Choroid plexus epithelial cell (primary cell): Measurements from ENCODE around the gene PIAS1.
A peak's percentile ranks its signal among the peaks of the same experiment; 100 is the strongest.
"Not testable (repeated sequence)": the region's sequence is repeated elsewhere in the genome, so short reads cannot be mapped to it uniquely, and the experiment has no call there.

Source experiments
- DNase-seq: peaks from one replicate; pipeline ENCODE4 v3.0.0-alpha.2; 2010; ENCODE audit warnings: low read depth
- H3K4me3 ChIP-seq: 2 replicates; pipeline ENCODE4 v1.5.1; 2011; ENCODE audit warnings: low read depth, mild to moderate bottlenecking, control low read depth, low read length, moderate library complexity
- TF ChIP-seq, protein P1 (sequence below): conservative IDR thresholded peaks from 2 replicates; pipeline ENCODE4 v1.5.1; 2011; ENCODE audit warnings: low read depth, mild to moderate bottlenecking, control low read depth, inconsistent platforms, low read length, moderate library complexity

Gene PIAS1

DNA sequence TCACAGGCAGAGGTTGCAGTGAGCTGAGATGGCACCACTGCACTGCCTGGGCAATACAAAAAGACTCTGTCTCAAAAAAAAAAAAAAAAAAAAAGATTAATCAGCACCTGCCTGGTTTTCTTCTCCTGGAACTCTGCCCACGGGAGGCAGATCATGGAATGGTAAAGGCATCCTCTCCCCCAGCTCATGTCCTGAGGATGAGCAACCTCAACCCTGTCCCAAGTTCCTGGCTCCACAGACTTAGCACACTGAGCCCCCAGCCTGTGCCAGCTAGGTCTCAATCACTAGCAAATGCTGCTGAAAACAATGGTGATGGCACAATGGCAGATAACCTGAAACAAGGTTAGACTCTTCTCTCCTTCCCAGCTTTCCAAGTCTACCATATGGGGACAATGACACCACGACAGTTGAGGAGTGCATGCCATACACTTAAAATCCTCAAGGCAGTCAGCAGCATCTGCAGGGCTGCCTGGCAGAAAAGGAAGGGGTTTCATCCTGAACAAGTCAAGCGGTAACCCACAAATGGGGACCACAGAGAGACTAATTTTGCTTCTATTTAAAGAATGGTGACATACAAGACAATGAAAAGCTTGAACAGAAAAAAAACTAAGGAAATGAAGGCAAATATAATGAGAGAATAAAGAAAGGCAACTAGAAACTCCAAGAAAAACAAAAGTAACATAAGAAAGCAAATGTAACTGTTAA, 170.6 kb downstream of the PIAS1 start:
- H3K4me3 ChIP-seq: no peak overlapping the region
- DNase-seq: no peak
- TF ChIP-seq, protein P1, sequence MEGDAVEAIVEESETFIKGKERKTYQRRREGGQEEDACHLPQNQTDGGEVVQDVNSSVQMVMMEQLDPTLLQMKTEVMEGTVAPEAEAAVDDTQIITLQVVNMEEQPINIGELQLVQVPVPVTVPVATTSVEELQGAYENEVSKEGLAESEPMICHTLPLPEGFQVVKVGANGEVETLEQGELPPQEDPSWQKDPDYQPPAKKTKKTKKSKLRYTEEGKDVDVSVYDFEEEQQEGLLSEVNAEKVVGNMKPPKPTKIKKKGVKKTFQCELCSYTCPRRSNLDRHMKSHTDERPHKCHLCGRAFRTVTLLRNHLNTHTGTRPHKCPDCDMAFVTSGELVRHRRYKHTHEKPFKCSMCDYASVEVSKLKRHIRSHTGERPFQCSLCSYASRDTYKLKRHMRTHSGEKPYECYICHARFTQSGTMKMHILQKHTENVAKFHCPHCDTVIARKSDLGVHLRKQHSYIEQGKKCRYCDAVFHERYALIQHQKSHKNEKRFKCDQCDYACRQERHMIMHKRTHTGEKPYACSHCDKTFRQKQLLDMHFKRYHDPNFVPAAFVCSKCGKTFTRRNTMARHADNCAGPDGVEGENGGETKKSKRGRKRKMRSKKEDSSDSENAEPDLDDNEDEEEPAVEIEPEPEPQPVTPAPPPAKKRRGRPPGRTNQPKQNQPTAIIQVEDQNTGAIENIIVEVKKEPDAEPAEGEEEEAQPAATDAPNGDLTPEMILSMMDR: no peak

DNA sequence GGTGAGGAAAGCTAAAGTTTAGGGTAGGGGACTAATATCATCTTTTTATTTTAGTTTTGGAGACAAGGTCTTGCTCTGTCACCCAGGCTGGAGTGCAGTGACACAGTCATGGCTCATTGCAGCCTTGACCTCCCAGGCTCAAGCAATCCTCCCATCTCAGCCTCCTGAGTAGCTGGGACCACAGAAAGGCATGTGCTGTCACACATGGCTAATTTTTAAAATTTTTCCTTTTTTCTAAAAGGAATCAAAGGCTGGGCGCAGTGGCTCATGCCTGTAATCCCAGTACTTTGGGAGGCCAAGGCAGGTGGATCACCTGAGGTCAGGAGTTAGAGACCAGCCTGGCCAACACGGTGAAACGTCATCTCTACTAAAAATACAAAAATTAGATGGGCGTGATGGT, 171.3 kb downstream of the PIAS1 start:
- not testable (repeated sequence) for H3K4me3 ChIP-seq, DNase-seq

DNA sequence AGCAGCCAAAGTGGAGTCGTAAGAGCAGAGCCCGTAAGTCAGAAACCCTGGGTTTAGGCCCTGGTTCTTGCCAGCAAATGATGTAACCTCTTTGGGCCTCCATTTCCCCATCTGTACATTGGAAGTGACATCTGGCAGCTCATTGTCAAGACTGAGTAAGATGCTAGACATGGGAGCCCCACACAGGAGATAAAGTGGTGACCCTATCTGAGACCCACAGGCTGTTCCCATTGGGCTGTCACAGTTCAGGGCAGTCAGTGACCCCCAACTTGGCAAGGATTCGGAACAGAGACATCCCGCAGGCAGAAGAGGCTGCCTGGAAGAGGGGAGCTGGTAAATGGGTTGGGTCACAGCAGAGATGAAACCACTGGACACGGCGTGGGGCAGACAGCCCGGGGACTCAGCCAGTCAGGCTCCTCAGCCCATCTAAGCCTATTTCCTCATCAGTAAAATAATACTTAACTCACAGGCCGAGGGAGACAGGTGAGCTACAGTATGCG, 173.6 kb downstream of the PIAS1 start:
- TF ChIP-seq, protein P1: no peak
- no peak for DNase-seq
- H3K4me3 ChIP-seq: no peak overlapping the region

DNA sequence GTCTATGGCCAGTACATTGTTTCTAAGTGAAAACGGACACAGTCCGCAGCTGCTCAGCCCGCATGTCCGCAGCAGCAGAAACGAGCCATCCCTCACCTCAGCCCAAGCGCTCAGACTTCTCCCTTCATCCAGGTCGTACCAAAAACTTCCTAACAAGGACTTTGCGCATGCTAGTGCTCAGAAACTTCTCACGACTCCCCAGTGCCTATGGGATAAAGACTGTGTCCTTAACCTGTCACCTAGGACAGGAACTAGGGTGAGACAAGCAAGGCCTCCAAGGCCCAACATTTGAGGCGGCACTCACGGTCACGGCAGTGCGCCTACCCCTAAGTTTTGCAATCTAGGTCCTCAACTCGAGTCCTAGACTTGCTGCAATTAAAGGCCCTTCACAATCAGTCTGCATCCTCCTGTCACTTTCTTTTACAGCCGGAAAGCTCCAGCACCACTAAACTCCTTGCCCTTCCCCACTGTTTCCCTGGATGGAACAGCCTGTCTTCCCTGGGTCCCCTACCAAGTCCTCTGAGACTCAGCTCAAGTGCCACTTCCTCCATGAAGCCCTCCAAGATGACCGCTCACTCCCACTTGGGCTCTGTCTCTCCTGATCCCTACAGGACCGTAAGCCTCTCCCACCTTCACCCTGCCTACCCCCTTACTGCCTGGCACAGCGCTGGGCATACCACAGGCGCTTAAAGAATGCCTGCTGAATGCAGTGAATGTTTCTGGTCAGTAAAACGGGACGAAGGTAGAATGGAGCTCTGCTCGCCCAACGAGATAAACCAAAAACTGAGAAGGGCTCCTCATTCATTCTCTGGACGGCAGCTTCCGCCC, 174.2 kb downstream of the PIAS1 start:
- peak; percentile 12 for DNase-seq
- peak overlapping the region; percentile 77 for H3K4me3 ChIP-seq
- TF ChIP-seq, protein P1: no peak

DNA sequence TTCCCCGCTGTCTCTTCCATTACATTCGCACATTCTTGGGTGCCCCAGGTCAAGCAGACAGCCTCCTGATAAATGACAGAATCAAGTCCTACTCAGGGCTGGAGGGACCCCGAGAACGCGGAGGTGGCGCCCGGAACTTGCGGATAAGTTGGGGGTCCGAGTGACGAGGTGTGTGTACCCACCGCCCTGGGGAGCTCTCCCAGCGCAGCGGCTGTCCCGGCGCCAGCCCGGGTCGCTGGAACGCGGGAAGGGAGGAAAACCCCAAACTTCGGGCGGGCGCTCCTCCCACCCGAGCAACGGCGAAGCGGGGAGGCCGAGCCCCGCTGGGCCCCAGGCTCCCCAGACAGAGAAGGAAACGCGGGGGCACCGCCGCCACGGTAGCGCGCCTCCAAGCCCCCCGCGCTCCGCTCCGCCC, 174.9 kb downstream of the PIAS1 start:
- TF ChIP-seq, protein P1: no peak
- peak overlapping the region; percentile 77 for H3K4me3 ChIP-seq
- no peak for DNase-seq

DNA sequence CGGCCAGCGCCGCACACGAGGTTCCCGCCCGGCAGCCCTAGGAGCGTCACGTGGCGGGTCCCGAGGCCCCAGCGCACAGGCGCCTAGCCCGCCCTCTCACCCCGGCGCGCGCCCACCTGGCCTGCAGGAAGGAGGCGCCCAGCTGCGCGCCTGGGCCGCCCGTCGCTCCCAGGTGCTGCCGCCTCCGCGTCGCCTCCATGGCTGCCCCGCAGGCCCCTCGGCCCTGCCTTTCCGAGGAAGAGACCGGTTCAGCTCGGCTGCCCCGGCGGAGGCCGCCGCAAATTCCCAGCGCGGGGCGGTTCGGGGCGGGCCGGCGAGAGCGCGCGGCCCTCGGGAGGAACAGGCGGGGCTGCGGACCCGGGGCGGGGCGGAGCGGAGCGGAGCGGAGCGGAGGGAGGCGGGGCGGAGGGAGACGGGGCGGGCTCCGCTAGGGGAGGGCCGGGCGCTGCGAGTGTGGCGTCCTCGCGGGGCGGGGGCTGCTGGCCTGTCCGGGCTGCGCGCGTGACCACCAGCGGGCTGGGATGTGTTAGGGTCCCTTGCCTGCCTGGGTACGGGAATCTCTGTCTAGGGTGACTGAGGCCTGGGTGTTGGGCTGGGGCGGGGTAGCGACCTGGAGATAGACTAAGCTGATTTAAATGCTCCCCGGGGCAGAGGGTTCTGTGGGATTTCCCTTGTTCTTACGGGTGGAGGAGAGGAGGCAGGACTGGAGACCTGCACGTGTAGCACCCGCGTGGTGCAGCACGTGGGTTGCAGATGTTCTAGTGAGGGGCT, 175.5 kb downstream of the PIAS1 start, which contains the start of gene CLN6:
Gene CLN6, minus strand, starts transcription at position 343 of the 771 bp plus-strand sequence. Its CDS starts 144 bp downstream, at position 199.
- peak within 1 kb of the TSS; percentile 77 for H3K4me3 ChIP-seq
- peak; percentile 86 for DNase-seq
- TF ChIP-seq, protein P1: no peak
